ENCODE results near the gene LZTS3. TPM values are rescaled to one million over a fixed set of nuclear protein-coding genes. Genes with fewer than 3 reads are reported as not detected.

LZTS3 gene
- total RNA-seq, 2 donors from 2014 or later, result 26.8 to 27.7 TPM

DNA sequence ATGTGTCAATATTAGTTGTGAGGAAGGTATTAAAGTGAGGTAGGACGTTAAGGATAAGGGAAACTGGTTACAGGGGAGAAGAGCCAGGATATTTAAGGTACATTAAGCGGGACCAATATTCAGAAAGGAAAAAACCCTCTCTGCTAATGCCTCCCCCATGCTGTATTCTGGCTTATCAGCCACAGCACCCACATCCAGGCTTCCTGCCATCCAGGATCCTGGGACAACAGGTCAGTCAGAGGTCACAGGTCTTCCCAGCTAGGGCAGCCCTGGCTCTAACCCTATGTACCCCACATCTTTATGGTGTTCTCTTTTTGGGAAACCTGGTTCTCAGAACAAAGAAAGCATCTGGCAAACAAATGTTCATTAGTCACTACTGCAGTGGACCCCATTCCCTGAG, 25.9 kb upstream of the LZTS3 start:
- H3K36me3 Mint-ChIP-seq (ENCODE audit: low read depth), result peaks cover 58% of the 10 kb centered on the region
- H3K9ac ChIP-seq (ENCODE audit: extremely low read depth, low read length, poor library complexity, severe bottlenecking), result no peak overlapping the region

DNA sequence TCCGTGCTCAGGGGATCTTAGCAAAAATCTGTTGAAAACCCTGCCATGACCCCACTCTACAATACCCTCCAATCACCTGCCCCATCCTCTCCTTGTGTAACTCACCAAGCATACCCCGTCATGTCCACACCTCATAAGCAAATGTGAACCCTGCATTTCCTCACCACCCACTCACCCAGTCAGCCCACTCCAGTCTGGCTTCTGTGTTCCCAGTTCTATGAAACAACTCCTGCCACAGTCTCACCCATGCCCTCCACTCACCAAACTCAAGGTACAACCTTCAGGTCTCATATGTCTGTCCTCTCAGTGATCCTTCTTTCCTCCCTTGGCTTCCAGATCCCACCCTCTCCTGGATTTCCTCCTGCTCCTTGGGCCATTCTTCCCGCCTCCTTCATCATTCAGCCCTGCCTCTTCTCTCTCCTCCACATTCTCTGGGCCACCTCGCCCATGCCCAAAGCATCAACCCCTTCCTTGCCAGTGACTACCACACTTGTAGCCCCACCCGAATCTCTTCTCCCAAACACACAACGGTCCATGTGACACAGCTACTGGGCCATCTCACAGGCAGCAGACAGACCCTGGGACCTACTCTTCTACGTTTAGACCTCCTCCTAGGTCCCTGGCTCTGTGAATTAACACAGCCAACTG, 22.4 kb upstream of the LZTS3 start:
- TF ChIP-seq, protein P1, sequence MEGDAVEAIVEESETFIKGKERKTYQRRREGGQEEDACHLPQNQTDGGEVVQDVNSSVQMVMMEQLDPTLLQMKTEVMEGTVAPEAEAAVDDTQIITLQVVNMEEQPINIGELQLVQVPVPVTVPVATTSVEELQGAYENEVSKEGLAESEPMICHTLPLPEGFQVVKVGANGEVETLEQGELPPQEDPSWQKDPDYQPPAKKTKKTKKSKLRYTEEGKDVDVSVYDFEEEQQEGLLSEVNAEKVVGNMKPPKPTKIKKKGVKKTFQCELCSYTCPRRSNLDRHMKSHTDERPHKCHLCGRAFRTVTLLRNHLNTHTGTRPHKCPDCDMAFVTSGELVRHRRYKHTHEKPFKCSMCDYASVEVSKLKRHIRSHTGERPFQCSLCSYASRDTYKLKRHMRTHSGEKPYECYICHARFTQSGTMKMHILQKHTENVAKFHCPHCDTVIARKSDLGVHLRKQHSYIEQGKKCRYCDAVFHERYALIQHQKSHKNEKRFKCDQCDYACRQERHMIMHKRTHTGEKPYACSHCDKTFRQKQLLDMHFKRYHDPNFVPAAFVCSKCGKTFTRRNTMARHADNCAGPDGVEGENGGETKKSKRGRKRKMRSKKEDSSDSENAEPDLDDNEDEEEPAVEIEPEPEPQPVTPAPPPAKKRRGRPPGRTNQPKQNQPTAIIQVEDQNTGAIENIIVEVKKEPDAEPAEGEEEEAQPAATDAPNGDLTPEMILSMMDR (conservative IDR thresholded peaks at IDR 0.05), result no peak
- Histone ChIP-seq H3K4me1 (ENCODE audit: control insufficient read depth, insufficient read depth, low read length) (no peaks in the 10 kb centered on the region), H3K27me3 (ENCODE audit: control insufficient read depth, insufficient read depth, low read length, poor library complexity, severe bottlenecking) (no peaks in the 10 kb centered on the region), H3K36me3 (ENCODE audit: control insufficient read depth, insufficient read depth, low read length) (peaks cover 73% of the 10 kb centered on the region), H3K27ac (ENCODE audit: low read depth, low read length) (no peak overlapping the region), H3K9ac (ENCODE audit: extremely low read depth, low read length, poor library complexity, severe bottlenecking) (no peak overlapping the region), H3K9me3 (ENCODE audit: control insufficient read depth, low read length) (no peaks in the 10 kb centered on the region), H3K4me3 (ENCODE audit: low read length) (no peak overlapping the region)
- Mint-ChIP-seq H3K27me3 (ENCODE audit: insufficient read depth) (no peaks in the 10 kb centered on the region), H3K27ac (no peak overlapping the region), H3K9me3 (no peaks in the 10 kb centered on the region), H3K36me3 (ENCODE audit: low read depth) (peaks cover 72% of the 10 kb centered on the region), H3K4me1 (no peaks in the 10 kb centered on the region), H3K4me3 (no peak overlapping the region)
- WGBS, 2 experiments (ENCODE audit: insufficient coverage in 1 of 2, insufficient read length in 1 of 2), result 88 to 93% methylated on average over 5 to 7 of the region's 7 CpGs
- DNase-seq, result no peak

More for the DNA sequence above, 25.9 kb upstream of the LZTS3 start:
- H3K4me1 Mint-ChIP-seq, result peaks cover 6% of the 10 kb centered on the region
- H3K4me3 Mint-ChIP-seq, result no peak overlapping the region
- no peaks in the 10 kb centered on the region for H3K27me3 Mint-ChIP-seq (ENCODE audit: insufficient read depth)
- no peaks in the 10 kb centered on the region for H3K9me3 ChIP-seq (ENCODE audit: control insufficient read depth, low read length)
- no peaks in the 10 kb centered on the region for H3K27me3 ChIP-seq (ENCODE audit: control insufficient read depth, insufficient read depth, low read length, poor library complexity, severe bottlenecking)
- no peak overlapping the region for H3K27ac ChIP-seq (ENCODE audit: low read depth, low read length)
- no peaks in the 10 kb centered on the region for H3K4me1 ChIP-seq (ENCODE audit: control insufficient read depth, insufficient read depth, low read length)
- H3K9me3 Mint-ChIP-seq, result no peaks in the 10 kb centered on the region
- TF ChIP-seq, protein P1 (conservative IDR thresholded peaks at IDR 0.05), result no peak
- DNase-seq, result no peak
- peaks cover 55% of the 10 kb centered on the region for H3K36me3 ChIP-seq (ENCODE audit: control insufficient read depth, insufficient read depth, low read length)
- no peak overlapping the region for H3K27ac Mint-ChIP-seq
- 33 to 71% methylated on average over 1 to 2 of the region's 2 CpGs for WGBS, 2 experiments (ENCODE audit: insufficient coverage in 1 of 2, insufficient read length in 1 of 2)
- H3K4me3 ChIP-seq (ENCODE audit: low read length), result no peak overlapping the region

DNA sequence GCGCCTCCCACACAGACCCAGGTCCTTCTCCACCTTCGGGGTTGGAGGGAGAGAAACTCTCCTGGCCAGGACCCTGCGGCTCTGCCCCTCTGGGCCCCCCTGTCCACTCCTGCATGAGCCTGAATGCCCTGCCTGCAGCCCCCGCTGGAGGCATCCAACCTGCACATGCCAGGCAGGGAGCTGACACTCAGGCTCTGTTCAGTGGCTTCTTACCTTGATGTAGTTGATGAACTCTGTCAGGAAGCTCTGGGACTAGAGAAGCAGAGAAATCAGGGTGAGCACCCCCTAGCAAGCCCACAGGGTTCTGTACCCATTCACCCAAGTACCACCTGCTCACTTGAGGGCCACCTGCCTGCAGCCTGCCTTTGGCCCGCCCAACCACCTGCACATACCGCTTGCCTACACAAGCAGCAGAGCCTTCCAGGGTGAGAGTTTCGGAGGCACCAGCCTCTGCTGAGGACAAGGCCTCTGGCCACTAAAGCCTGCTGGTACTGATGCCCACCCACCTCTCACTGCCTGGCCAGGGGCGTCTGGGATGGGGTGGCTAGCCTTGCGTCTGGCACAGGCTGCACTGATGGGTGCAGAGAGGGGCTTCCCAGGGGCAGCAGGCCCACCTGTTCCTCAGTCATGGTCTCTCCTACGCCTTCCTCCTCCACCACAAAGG, 21.4 kb upstream of the LZTS3 start:
- 97 to 100% methylated on average over 6 to 10 of the region's 10 CpGs for WGBS, 2 experiments (ENCODE audit: insufficient coverage in 1 of 2, insufficient read length in 1 of 2)
- H3K4me3 ChIP-seq (ENCODE audit: low read length), result no peak overlapping the region
- H3K36me3 ChIP-seq (ENCODE audit: control insufficient read depth, insufficient read depth, low read length), result peaks cover 75% of the 10 kb centered on the region
- H3K27me3 Mint-ChIP-seq (ENCODE audit: insufficient read depth), result no peaks in the 10 kb centered on the region
- H3K36me3 Mint-ChIP-seq (ENCODE audit: low read depth), result peaks cover 72% of the 10 kb centered on the region
- H3K27ac ChIP-seq (ENCODE audit: low read depth, low read length), result no peak overlapping the region
- H3K4me1 Mint-ChIP-seq, result peaks cover 3% of the 10 kb centered on the region
- no peak overlapping the region for H3K4me3 Mint-ChIP-seq
- no peaks in the 10 kb centered on the region for H3K27me3 ChIP-seq (ENCODE audit: control insufficient read depth, insufficient read depth, low read length, poor library complexity, severe bottlenecking)
- DNase-seq, result no peak
- no peaks in the 10 kb centered on the region for H3K9me3 Mint-ChIP-seq
- no peak overlapping the region for H3K9ac ChIP-seq (ENCODE audit: extremely low read depth, low read length, poor library complexity, severe bottlenecking)
- H3K4me1 ChIP-seq (ENCODE audit: control insufficient read depth, insufficient read depth, low read length), result no peaks in the 10 kb centered on the region
- TF ChIP-seq, protein P1 (conservative IDR thresholded peaks at IDR 0.05), result no peak
- no peak overlapping the region for H3K27ac Mint-ChIP-seq
- no peaks in the 10 kb centered on the region for H3K9me3 ChIP-seq (ENCODE audit: control insufficient read depth, low read length)
